Muscle of arm (tissue), 14 donors: ENCODE results near the gene RAET1E. TPM values are rescaled to one million over a fixed set of nuclear protein-coding genes. Genes with fewer than 3 reads are reported as not detected.
"Not testable (repeated sequence)": the region's sequence is repeated elsewhere in the genome, so short reads cannot be mapped to it uniquely, and the experiment has no call there.

Source experiments
- DNase-seq: peaks from one replicate; pipeline ENCODE4 v3.0.0-alpha.2; 2013
- long read RNA-seq, 11 donors: transcript quantifications; one replicate each; lab custom pipeline, GENCODE V29; 2026
- polyA plus RNA-seq, 12 donors: library from polyadenylated mRNA; unstranded; fragments of 120-200 nt; gene quantifications; one replicate each; pipeline ENCODE4 v1.2.1, GENCODE V29; 2013; ENCODE audit not compliant: insufficient read length in 12 of 12

Gene RAET1E
- 1 to 10 TPM in 5 of 12 donors, under 1 TPM in 5, not detected in 2; 0.11 to 2.1 (median 0.97) TPM for polyA plus RNA-seq
- long read RNA-seq, donor 1, partial matches to known transcripts = 0 of 1 reads
- long read RNA-seq, donor 1, other reads (novel, unspliced or antisense) = 0 of 1 reads
- long read RNA-seq, donor 2 = 0 reads
- long read RNA-seq, donor 3, partial matches to known transcripts = 0 of 1 reads
- long read RNA-seq, donor 3, other reads (novel, unspliced or antisense) = 0 of 1 reads
- long read RNA-seq, donor 4 = 0 reads
- long read RNA-seq, donor 5 = 0 reads
- long read RNA-seq, donor 6 = 0 reads
- long read RNA-seq, donor 7 = 0 reads
- long read RNA-seq, donor 8 = 0 reads
- long read RNA-seq, donor 9 = 0 reads
- long read RNA-seq, donor 10 = 0 reads
- long read RNA-seq, donor 11 = 0 reads

- no peak for DNase-seq
Observed at GRCh38 chr6:149897855-149898744, at the start of gene RAET1E. RAET1E (minus strand) TSS chr6:149898113; CDS start chr6:149890901, 7,212 bp downstream.

GRCh38 chr6:149947533-149947932 lies 49.6 kb upstream of the RAET1E start:
- DNase-seq = not testable (repeated sequence)

- not testable (repeated sequence) for DNase-seq
Observed at GRCh38 chr6:149946631-149947030, 48.7 kb upstream of the RAET1E start.

GRCh38 chr6:149945276-149945675 lies 47.4 kb upstream of the RAET1E start:
- not testable (repeated sequence) for DNase-seq

GRCh38 chr6:149943321-149943720 lies 45.4 kb upstream of the RAET1E start:
- DNase-seq = not testable (repeated sequence)

- no peak for DNase-seq
Observed at GRCh38 chr6:149942461-149942829, 44.5 kb upstream of the RAET1E start.

- DNase-seq = peak; percentile 86
Observed at GRCh38 chr6:149941583-149942460, 43.9 kb upstream of the RAET1E start, which contains the start of gene ULBP2. ULBP2 (plus strand) TSS chr6:149942014; CDS start chr6:149942073, 59 bp downstream.

GRCh38 chr6:149940672-149940982 lies 42.7 kb upstream of the RAET1E start:
- no peak for DNase-seq

- no peak for DNase-seq
Observed at GRCh38 chr6:149939909-149940671, 42.2 kb upstream of the RAET1E start.

- no peak for DNase-seq
Observed at GRCh38 chr6:149939356-149939648, 41.4 kb upstream of the RAET1E start.

- DNase-seq = no peak
Observed at GRCh38 chr6:149938571-149939355, 40.9 kb upstream of the RAET1E start.

GRCh38 chr6:149938013-149938570 lies 40.2 kb upstream of the RAET1E start:
- not testable (repeated sequence) for DNase-seq

- DNase-seq = no peak
Observed at GRCh38 chr6:149936743-149937142, 38.8 kb upstream of the RAET1E start.

GRCh38 chr6:149935668-149936067 lies 37.8 kb upstream of the RAET1E start:
- DNase-seq = no peak

- no peak for DNase-seq
Observed at GRCh38 chr6:149935246-149935645, 37.3 kb upstream of the RAET1E start.

- DNase-seq = peak; percentile 67
Observed at GRCh38 chr6:149934249-149935156, 36.6 kb upstream of the RAET1E start.

GRCh38 chr6:149933461-149933860 lies 35.5 kb upstream of the RAET1E start:
- no peak for DNase-seq

GRCh38 chr6:149933036-149933435 lies 35.1 kb upstream of the RAET1E start:
- no peak for DNase-seq

- DNase-seq = no peak
Observed at GRCh38 chr6:149931501-149931900, 33.6 kb upstream of the RAET1E start.
